HG03469 (cell line): ENCODE data around the gene FKBP4.

ENCODE experiments used
- ATAC-seq: cut with Tn5 transposase; IDR thresholded peaks from one replicate; pipeline ENCODE4 v1.9.1; 2021; ENCODE audit warnings: mild to moderate bottlenecking, moderate library complexity, moderate number of reproducible peaks; ENCODE audit not compliant: unreplicated experiment

FKBP4 gene

DNA sequence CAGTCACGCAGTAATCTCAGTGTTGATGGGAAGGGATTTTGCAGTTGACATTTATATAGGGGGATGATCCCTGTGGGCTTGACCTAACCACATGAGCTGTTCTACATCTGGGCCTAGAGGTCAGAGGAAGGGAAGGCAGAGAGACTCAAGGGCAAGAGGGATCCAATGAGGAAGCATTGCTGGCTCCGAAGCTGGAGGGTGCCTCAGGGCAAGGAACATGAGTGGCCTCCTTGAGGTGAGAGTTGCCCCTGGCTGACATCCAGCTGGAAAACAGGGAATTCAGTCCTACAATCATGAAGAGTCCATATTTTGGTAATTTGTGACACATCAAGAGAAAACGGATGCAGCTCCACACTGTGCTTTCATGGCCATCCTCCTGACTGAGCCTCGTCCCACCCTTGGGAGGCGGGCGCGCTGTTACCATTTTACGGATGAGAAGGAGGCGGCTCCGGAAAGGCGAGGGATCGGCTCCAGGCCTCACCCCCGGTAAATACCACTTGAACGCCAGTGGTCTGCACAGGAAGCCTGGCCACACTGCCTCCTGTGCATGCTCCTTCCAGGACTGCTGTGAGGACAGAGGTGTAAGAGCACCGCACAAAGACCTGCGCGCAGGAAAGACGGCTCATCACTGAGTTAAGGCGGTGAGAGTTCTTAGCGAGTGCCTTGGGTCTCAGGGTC is 18.5 kb upstream of the FKBP4 start:
- no peak for ATAC-seq

DNA sequence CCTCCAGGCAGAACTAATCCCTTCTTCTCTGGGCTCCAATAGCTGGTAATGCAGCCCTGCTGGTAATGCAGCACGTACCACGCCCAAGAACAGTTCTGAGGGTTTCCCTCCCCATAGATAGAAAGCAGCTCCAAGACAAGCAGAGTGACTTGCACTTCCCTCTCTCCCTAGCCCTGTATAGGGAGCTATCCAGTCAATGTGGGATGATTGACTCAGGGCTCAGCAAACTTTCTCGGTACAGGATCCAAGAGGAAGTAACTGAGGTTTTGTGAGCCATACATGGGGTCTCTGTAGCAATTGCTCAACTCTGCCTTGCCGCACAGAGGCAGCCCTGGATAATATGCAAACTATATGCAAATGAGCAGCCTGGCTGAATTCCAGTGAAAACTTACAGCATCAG is 15.5 kb upstream of the FKBP4 start:
- ATAC-seq = no peak

DNA sequence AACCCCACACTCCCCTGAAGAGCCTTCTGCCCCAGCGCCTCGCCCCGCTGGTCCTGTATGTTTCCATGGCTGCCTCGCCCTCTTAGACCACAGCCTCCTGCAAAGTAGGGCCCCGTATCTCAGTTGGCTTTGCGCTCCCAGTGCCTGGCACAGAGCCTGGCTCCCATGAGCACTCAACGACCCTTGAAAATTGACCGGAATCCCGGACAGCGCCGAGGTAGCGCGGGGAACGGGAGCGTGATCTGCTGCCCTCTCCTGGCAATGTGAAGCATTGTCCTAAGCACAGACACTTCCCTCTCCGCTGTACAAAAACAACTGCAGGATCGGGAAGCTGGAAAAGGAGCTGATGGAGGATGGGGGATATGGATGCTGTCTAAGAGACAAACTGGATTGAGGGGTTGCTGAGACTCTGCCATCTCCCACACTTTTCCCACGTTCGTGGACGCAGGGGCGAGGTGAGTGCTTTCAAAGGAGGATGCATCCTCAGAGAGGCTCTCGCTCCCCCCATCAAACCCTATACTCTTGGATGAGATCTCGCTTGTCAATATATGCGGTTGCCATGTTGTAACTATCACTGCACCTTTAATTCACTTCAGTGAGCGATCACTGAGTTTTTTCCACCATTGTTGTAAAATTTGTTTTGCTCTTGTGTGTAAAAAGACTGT is 10.7 kb upstream of the FKBP4 start:
- no peak for ATAC-seq

DNA sequence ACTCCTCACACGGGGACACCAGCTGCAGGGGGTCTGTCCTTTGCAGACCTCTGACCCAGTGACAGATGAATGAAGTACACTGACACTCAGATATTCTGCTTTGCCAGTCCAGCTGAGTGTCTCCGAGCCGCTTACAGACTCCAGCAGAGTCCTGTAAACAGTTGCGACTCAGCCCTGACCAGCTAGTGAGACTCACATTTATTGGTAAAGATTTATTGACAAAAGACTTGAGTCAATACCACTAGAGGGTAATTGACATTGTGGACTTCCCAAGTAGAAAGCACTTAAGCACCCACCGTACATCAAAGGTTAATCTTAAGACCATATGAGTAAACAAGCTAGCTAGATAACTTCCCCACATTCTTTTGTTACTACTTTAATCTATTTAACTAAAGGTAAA is 9.8 kb upstream of the FKBP4 start:
- no peak for ATAC-seq

DNA sequence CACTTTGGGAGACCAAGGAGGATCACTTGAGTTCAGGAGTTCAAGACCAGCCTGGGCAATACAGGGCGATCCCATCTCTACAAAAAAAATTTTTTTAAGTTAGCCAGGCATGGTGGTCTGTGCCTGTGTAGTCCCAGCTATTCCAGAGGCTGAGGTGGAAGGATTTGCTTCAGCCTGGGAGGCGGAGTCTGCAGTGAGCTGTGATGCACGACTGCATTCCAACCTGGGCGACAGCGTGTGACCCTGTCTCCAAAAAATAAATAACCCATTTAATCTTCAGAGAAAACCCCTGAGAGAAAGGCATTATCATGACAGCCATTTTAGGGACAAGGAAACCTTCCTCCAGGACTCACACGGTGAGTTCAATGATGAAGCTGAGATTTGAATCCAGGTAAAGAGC is 3.7 kb upstream of the FKBP4 start:
- ATAC-seq = no peak

DNA sequence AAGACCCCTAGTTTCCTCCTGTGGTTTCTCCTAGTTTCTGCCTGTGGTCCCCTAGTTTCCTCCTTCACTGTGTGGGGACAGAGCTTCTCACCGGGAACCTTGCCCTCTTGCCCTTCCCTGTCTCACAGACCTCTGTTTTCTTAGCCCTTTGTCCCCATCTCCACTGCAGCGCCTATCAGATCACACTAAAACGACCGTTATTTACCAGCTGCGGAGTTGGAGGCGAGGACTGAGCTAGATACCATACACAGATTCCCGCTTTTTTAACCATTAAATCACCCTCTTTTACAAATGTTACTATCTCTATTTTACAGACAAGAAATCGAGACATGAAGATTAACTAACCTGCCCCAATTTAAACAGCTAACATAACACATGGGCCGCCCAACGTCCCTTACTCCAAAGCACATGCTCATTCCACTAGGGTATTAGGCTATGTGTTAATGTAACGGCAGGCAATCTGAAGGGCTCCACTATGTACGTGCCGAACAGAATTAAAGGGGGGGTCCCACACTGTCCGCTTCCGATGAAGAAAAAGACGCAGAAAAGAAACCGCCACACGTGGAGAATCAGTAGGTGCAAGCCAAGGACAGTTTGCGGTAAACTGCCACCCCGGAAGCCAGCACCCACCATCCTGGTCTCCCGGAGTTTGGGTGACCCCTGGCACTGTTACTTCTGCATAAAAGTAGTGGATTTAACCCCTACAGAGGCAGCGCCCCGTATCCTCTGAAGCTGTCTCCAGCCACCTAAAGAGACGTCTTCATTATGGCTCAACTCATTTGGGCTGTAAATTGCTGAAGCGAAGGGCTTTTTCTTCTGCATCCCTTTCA is 1.9 kb upstream of the FKBP4 start:
- no peak for ATAC-seq

DNA sequence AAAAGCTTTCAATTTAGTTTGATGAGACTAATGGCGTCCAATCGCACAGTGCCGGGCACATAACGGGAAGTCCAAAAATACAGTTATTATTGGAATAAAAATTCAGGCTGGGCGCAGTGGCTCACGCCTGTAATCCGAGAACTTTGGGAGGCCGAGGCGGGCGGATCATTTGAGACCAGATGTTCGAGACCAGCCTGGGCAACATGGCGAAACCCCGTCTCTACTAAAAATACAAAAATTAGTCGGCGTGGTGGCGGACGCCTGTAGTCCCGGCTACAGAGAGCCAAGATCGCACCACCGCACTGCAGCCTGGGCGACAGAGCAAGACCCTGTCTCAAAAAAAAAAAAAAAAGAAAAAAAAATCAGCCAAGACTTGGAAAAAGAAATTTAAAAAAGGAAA is 1.2 kb upstream of the FKBP4 start:
- ATAC-seq = no peak

DNA sequence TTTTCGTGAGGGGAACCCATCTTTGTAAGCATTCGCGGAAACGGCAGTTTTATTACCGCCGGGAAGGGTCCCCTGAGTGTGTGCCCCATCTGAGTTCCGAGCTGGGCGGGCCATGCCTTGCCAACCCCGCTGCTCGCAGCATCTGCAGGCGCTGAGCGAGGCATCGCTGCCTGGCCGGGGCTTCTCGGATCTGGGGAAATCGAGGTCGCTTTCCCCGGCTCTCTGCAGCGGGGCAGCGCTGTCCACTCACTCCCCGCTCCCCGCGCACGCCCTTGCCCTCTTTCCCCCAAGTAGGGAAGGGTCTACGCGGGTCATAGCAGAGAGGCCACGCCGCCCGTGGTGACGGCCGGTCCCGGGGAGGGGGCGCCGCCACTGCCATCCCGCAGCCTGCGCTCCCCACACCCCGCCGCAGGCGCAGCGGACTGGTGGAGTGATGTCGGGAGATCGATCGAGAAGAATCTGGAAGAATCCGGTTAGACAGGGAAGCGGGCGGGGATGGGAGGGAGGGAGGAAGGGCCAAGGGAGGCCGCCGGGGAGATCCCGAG is 507 bp upstream of the FKBP4 start:
- no peak for ATAC-seq

DNA sequence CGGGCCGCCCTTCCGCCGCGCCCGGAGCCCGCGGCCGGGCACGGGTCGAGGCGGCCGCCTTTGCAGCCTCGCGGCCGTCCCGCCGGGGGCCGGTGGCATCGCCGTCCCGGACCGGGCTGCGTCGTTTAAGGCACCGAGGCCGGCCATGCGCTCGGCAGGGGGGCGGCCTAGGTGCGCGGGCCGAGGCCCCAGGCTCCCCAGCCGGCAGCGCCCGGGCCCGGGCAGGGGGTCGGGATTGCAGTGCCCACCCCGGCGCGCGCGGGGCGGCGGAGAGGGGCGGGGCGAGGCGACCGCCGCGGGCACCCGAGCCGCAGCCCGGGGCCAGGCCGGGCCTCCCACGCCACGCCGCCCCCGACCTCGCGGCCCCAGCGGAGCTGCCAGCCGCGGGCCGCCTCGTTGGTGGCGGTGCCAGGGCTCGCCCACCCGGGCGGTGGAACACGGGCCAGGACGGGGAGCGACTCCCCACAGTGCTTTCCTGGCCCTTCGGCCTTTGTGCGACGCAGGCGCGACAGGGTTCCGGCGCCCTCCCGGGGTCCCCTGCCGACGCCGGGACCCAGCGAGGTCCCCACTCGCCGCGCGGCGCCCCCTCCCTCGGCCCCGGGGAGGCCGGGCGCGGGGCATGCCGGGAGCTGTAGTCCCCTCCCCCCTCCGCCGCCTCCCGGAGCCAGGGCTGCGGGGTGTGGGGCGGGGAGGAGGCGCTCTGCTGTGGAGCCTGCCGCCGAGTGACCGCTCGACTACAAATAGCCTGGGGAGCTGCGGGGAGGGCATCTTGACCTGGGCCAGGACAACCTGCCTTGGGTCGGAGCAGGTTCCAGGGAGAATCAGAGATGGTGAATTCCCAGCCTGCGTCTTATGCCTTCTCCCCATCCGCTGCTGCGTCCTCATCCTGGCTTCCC is 769 bp downstream of the FKBP4 start:
- ATAC-seq = peak; percentile 51

DNA sequence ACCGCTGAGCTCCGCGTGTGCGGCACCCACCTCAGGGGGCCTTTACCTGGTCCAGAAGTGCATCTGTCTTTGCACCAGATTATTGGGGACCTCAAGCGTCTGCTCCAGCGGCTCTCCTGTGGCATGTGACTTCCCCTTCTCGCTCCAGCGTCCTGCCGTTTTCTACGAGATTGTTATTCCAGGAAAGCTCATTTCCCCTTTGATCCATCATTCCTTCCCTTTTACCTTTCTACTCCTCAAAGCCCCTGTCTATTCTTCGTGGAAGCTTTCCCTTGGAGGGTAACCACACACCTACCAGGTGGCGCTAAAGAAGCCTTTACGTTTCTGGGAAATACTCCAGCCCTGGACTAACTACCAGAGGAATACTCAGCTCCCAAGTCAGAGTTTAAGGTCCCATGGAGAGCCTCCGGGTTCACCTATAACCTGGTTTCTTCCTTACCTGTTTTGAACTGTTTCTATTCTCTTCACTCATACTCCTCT is 1.5 kb downstream of the FKBP4 start:
- no peak for ATAC-seq

DNA sequence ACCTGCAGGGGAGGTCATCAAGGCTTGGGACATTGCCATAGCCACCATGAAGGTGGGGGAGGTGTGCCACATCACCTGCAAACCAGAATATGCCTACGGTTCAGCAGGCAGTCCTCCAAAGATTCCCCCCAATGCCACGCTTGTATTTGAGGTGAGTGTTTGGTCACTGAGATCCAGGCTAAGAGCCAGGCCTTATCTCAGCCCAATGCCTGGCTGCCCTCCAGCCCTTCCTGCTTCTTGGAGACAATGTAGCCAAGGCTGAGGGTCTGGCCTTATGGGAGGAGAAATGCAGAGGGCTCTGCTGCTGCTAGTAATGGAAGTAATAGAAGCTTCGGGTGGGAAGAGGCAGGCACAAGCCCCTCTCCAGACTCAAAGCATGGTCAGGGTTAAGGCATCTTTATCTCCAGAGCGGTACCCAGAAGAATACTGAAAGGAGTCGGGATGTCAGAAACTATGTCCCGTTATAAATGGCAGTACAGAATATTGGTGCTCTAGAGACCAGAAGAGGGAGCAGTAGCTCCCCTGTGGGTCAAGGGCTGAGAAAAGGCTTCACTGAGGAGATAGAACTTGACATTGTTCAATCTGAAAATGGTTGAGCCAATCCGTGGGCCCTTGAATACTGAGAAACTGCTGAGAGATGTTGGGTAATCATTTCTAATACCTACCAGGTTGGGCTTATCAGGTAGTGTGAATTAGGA is 3.1 kb downstream of the FKBP4 start:
- no peak for ATAC-seq

DNA sequence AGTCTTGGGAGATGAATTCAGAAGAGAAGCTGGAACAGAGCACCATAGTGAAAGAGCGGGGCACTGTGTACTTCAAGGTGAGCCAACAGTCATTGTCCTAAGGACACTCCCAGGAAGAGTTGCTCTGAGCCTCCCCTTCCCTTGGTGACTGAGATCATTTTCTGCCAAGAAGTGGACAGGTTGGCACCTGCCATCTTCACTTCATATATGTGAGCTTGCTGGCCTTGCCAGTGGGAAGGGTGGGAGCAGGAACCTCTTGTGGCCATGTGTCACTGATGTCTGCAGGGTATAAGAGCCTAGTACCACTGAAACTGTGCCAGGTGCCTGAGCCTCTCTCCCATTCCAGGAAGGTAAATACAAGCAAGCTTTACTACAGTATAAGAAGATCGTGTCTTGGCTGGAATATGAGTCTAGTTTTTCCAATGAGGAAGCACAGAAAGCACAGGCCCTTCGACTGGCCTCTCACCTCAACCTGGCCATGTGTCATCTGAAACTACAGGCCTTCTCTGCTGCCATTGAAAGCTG is 5.3 kb downstream of the FKBP4 start:
- no peak for ATAC-seq

DNA sequence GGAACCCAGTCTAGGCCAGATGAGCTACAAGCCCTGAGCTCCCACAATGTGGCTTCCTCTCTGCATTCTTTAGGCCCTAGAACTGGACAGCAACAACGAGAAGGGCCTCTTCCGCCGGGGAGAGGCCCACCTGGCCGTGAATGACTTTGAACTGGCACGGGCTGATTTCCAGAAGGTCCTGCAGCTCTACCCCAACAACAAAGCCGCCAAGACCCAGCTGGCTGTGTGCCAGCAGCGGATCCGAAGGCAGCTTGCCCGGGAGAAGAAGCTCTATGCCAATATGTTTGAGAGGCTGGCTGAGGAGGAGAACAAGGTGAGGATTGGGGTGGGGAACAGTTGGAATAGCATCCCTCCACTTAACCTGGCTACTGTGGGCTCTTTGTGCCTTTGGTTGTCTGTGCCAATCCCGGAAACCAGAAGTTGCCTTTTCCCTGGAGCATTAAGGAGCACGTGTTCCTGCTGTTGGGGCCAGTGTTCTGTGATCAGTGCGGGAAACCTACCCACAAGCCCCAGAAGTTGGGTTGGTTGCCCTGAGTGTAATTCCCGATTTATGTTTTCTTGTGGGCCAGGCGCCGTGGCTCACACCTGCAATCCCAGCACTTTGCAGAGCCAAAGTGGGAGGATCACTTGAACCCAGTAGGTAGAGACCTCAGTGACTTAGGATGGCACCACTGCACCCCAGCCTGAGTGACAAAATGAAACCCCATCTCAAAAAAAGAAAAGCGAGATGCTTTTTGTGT is 6.4 kb downstream of the FKBP4 start:
- ATAC-seq = no peak

DNA sequence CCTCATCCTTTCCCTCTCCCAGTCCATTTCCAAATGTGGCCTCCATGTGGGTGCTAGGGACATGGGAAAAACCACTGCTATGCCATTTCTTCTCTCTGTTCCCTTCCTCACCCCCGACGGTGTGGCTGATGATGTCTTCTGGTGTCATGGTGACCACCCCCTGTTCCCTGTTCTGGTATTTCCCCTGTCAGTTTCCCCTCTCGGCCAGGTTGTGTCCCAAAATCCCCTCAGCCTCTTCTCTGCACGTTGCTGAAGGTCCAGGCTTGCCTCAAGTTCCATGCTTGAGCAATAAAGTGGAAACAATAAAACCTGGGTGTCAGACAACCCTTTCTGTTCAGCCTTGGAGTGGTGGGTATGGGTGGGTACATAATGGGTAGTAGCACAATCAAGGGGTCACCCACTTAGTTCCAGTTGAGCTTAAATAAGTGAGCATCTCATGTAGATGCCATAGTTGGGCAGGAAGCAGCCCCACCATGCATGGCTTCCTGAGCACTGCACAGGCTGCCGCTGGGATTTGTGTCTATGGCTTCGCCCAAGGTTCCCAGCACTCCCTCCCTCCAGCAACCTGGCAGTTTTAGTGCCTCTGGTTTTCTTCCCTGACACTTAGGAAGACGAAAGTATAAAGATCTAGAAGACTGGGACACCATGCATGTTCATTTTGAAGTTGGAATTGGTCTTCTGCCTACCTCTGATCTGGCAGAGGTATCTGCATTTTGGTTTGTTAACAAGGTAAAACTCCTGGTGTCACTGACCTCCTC is 9.0 kb downstream of the FKBP4 start:
- no peak for ATAC-seq

DNA sequence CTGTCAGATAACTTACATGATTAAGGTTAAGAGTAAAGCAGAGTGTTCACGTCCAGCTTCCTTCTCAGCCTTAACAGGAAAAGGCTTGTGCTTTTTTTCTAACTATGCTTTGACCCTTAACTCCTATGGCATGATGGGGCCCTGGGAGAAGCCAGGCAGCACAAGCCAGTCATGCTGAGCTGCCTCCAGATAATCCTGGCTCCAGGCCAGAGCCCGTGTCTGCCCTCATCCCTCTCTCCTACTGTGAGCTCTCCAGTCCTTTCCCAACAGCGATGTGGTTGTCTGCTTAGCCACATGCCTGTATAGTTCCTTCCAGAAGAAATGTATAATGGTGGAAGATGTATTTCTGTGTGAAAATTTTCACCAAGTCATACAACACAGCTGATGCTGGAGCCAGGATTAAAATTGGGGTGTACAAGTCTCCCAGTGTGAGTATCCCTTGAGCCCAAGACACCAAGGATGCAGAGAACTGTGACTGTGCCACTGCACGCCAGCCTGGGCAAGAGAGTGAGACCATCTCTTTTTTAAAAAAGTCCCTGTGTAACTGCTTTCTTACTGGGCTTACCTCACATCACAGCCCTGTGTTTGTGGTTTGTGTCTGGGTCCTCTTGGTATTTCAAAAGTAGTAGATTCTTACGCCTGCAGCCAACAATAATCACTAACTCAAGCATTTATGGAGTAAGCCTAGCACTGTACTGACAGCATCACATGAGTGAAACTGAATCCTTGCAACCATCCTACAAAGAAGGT is 9.8 kb downstream of the FKBP4 start:
- ATAC-seq = no peak

DNA sequence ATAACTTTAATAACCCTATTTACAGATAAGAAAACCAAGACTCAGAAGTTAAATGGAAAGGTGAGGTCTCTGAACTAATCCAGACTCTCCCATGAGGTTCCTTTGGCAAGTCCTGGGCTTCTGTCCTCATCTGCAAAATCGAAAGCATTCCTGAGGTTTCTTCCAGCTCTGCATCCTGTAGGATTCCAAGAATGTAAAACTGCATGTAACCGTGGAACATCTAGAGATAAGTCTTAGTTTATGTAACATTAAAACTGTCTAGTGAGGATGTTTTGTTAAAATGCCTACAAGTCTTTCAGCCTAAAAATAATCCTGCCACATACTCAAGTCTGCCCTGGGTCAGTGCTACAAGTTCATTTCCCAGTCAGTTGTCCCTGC is 10.4 kb downstream of the FKBP4 start:
- ATAC-seq = no peak

DNA sequence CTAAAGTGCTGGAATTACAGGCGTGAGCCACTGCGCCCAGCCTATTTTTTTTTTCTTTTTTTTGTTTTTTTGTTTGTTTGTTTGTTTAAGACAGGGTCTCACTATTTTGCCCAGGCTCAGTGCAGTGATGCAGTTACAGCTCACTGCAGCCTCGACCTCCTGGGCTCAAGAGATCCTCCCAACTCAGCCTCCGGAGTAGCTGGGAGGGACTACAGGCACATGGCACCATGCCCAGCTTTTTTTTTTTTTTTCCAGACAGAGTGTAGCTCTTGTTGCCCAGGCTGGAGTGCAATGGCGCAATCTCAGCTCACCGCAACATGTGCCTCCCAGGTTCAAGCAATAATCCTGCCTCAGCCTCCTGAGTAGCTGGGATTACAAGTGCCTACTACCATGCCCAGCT is 11.9 kb downstream of the FKBP4 start:
- no peak for ATAC-seq

DNA sequence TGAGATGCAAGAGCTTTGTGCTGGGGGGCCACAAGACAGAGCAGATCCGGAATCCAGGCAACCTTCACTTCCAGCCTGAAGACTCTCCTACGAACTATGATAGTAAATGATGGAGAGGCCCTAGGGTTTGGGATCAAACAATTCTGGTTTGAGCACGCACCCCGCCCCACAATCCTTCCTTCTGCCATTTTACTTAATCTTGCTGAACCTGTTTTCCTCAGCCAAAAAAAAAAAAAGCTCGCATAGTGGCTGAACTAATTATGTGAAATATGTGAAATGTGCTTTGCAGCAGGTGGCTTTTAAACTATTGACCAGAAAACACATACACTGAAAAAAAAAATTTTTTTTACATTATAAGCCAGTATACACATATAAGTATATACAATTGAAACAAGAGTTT is 17.0 kb downstream of the FKBP4 start:
- ATAC-seq = no peak
